GM23248 (cell line): ENCODE results near the gene MAPK8. TPM values are rescaled to one million over a fixed set of nuclear protein-coding genes. Genes with fewer than 3 reads are reported as not detected.

Experiments used
- DNase-seq: peaks from one replicate; pipeline ENCODE4 v3.0.0-alpha.2; 2015
- H2AFZ ChIP-seq: fragments of 200-600 bp; sonication (generic); 2 replicates; pipeline ENCODE4 v1.6.1; 2016; ENCODE audit warnings: antibody characterized with exemption
- H3F3A ChIP-seq: fragments of 200-600 bp; sonication (generic); 2 replicates; pipeline ENCODE4 v1.6.1; 2016; ENCODE audit warnings: mild to moderate bottlenecking, antibody characterized with exemption, mixed run types; ENCODE audit not compliant: insufficient read depth
- H3K27ac ChIP-seq: fragments of 200-600 bp; sonication (generic); 2 replicates; pipeline ENCODE4 v1.5.1; 2016; ENCODE audit warnings: mild to moderate bottlenecking
- H3K27me3 ChIP-seq: fragments of 200-600 bp; sonication (generic); replicated peaks from 2 replicates; pipeline ENCODE4 v1.6.1; 2016; ENCODE audit warnings: mild to moderate bottlenecking; ENCODE audit not compliant: insufficient read depth
- H3K36me3 ChIP-seq: fragments of 200-600 bp; sonication (generic); 2 replicates; pipeline ENCODE4 v1.6.1; 2016; ENCODE audit warnings: low read depth, mild to moderate bottlenecking
- H3K4me1 ChIP-seq: fragments of 200-600 bp; sonication (generic); 2 replicates; pipeline ENCODE4 v1.6.1; 2016; ENCODE audit warnings: mild to moderate bottlenecking; ENCODE audit not compliant: insufficient read depth
- H3K4me2 ChIP-seq: fragments of 200-600 bp; sonication (generic); one replicate; pipeline ENCODE4 v1.6.1; 2016; ENCODE audit warnings: mild to moderate bottlenecking; ENCODE audit not compliant: unreplicated experiment
- H3K4me3 ChIP-seq: fragments of 200-600 bp; sonication (generic); 2 replicates; pipeline ENCODE4 v1.5.1; 2016; ENCODE audit warnings: mild to moderate bottlenecking
- H3K79me2 ChIP-seq: fragments of 200-600 bp; sonication (generic); 2 replicates; pipeline ENCODE4 v1.6.1; 2016; ENCODE audit warnings: mild to moderate bottlenecking; ENCODE audit not compliant: insufficient read depth
- H3K9ac ChIP-seq: fragments of 200-600 bp; sonication (generic); 2 replicates; pipeline ENCODE4 v1.6.1; 2016; ENCODE audit warnings: mild to moderate bottlenecking
- H3K9me2 ChIP-seq: fragments of 200-600 bp; sonication (generic); 2 replicates; pipeline ENCODE4 v1.6.1; 2016; ENCODE audit warnings: mixed run types, mild to moderate bottlenecking, moderate library complexity; ENCODE audit not compliant: insufficient read depth
- H3K9me3 ChIP-seq: fragments of 200-600 bp; sonication (generic); one replicate; pipeline ENCODE4 v1.6.1; 2017; ENCODE audit warnings: low read depth
- H4K20me1 ChIP-seq: fragments of 200-600 bp; sonication (generic); 2 replicates; pipeline ENCODE4 v1.6.0; 2016; ENCODE audit not compliant: insufficient read depth
- EZH2 ChIP-seq: fragments of 200-600 bp; sonication (generic); IDR thresholded peaks from 2 replicates; pipeline ENCODE4 v1.6.1; 2018; ENCODE audit warnings: antibody characterized with exemption, mild to moderate bottlenecking; ENCODE audit not compliant: insufficient read depth, poor library complexity, severe bottlenecking
- EZH2phosphoT487 ChIP-seq: fragments of 200-600 bp; sonication (generic); IDR thresholded peaks from 2 replicates; pipeline ENCODE4 v1.6.1; 2018; ENCODE audit warnings: antibody characterized with exemption, moderate library complexity, mild to moderate bottlenecking, low read depth; ENCODE audit not compliant: insufficient read depth
- WGBS, 2 experiments: methylation state at CpG; one replicate each; pipeline ENCODE4 v1.1.6; 2015 to 2017; ENCODE audit warnings: low lambda C conversion rate in 2 of 2, low coverage in 1 of 2; ENCODE audit errors: missing lambda C conversion rate in 2 of 2; 5-methylcytosine and 5-hydroxymethylcytosine counted together
- in situ Hi-C: fragments of 300-500 bp; cut with MboI; formaldehyde crosslinking; loops from 2 replicates; pipeline ENCODE4 v1.15.0; 2020
- polyA plus RNA-seq: library from polyadenylated mRNA; unstranded; fragments of >200 nt; fragmentation: Nextera tagmentation; extraction: Ambion mirVana; gene quantifications from 2 replicates; pipeline ENCODE4 v1.2.1, GENCODE V29; 2016
- total RNA-seq: library from RNA; depleted of rRNA; stranded (reverse); fragments of >200 nt; shearing (Covaris generic); gene quantifications from 2 replicates; pipeline ENCODE4 v1.2.3, GENCODE V29; 2014

Gene MAPK8
- total and polyA plus RNA-seq, 2 experiments from 2014 or later: 44.4 to 78.7 TPM

DNA sequence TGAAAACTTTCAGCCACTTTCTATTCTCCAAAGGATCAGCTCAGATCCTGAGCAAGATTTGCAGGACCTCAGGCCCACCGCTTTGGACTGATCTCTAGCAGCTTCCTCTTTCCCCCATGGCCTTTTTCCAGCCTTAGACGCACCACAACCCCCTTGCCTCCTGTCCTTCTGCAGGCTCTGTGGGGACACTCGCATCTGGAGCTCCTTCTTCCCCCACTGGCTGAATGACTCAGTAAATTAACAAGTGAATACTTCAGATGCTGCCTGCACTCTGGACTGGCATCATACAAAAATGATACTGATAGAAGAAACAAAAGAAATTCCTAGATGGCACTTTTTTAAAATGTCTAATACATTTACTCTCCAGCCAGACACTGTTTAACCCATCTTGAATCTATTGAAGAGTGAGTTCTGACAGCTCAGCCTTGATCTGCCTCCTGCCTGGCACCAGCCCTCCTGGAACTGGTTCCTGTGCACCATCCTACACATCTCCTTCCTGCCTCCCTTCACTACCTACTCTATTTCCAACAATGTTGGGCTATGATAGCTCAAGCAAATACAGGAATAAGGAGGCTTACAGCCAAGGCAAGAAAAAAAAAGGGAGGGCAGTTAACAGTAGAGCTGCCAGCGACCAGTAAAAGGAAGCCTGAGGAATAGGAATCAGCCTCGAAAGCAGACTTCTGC lies 35.3 kb upstream of the MAPK8 start:
- H3K4me2 ChIP-seq: no peak overlapping the region
- 36 to 39% methylated on average over 5 of the region's 5 CpGs for WGBS, 2 experiments
- no peak overlapping the region for H3K27ac ChIP-seq
- in situ Hi-C loops: no loop called here
- H3K36me3 ChIP-seq: no peaks in the 10 kb centered on the region
- no peaks in the 10 kb centered on the region for H3K79me2 ChIP-seq
- TF ChIP-seq EZH2phosphoT487 (no peak), EZH2 (no peak)
- H2AFZ ChIP-seq: no peak overlapping the region
- H3K9me2 ChIP-seq: no peaks in the 10 kb centered on the region
- H3K9me3 ChIP-seq: no peaks in the 10 kb centered on the region
- no peaks in the 10 kb centered on the region for H4K20me1 ChIP-seq
- DNase-seq: no peak
- H3F3A ChIP-seq: no peaks in the 10 kb centered on the region
- H3K9ac ChIP-seq: no peak overlapping the region
- no peak overlapping the region for H3K4me3 ChIP-seq
- H3K27me3 ChIP-seq: peaks cover 44% of the 10 kb centered on the region
- no peaks in the 10 kb centered on the region for H3K4me1 ChIP-seq

DNA sequence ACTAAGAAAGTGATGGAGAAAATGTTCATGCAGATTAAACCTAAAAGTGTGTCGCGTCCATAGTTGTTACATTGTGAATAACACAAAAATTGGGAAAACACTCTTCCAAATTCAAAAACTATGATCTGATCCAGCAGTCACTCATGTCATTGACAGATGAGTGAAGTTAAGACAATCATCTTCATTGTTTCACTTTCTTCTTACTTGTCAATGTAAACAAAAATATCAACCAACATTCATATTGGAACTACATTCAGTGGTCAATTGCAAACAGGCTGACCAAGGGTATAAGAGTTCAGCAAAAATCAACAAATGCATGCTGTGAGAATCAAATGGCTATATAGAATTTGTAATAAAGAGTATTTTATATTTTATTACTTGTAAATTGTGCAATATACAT lies 33.8 kb upstream of the MAPK8 start:
- Histone ChIP-seq H3K9me2 (no peaks in the 10 kb centered on the region), H3K36me3 (no peaks in the 10 kb centered on the region), H4K20me1 (no peaks in the 10 kb centered on the region), H3F3A (no peaks in the 10 kb centered on the region), H3K27me3 (peaks cover 42% of the 10 kb centered on the region), H3K9me3 (no peaks in the 10 kb centered on the region), H2AFZ (no peak overlapping the region), H3K79me2 (no peaks in the 10 kb centered on the region), H3K9ac (no peak overlapping the region), H3K4me1 (no peaks in the 10 kb centered on the region), H3K4me3 (no peak overlapping the region), H3K4me2 (no peak overlapping the region), H3K27ac (no peak overlapping the region)
- 99 to 100% methylated on average over 2 of the region's 2 CpGs for WGBS, 2 experiments
- TF ChIP-seq EZH2phosphoT487 (no peak), EZH2 (no peak)
- in situ Hi-C loops: no loop called here
- no peak for DNase-seq

DNA sequence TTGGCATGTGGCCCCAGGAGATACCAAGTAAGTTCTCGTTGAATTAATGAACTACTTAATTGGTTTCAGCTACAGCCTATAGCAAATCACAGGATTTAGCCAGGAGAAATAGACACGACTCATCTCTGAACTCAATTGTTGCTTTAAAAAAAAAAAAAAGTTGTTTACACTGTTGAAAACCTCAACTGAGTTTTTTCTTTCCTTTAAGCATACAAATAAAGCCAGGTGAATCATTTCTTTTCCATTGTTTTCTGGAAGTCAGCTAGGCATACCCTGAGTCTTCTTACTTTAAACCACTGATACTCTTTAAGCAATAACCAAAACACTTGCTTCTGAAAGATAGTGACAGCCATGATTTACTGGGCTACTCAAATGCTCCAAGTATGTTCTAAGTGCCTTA lies 32.7 kb upstream of the MAPK8 start:
- no peak overlapping the region for H2AFZ ChIP-seq
- H3K4me3 ChIP-seq: no peak overlapping the region
- in situ Hi-C loops: no loop called here
- no peak overlapping the region for H3K4me2 ChIP-seq
- no peaks in the 10 kb centered on the region for H3K9me3 ChIP-seq
- no peak overlapping the region for H3K9ac ChIP-seq
- WGBS, 2 experiments: 22 to 30% methylated on average over 2 of the region's 2 CpGs
- no peaks in the 10 kb centered on the region for H3K4me1 ChIP-seq
- H3F3A ChIP-seq: no peaks in the 10 kb centered on the region
- H3K79me2 ChIP-seq: no peaks in the 10 kb centered on the region
- TF ChIP-seq EZH2phosphoT487: no peak
- TF ChIP-seq EZH2: no peak
- no peak for DNase-seq
- H4K20me1 ChIP-seq: no peaks in the 10 kb centered on the region
- peaks cover 31% of the 10 kb centered on the region for H3K27me3 ChIP-seq
- no peak overlapping the region for H3K27ac ChIP-seq
- no peaks in the 10 kb centered on the region for H3K36me3 ChIP-seq
- no peaks in the 10 kb centered on the region for H3K9me2 ChIP-seq

DNA sequence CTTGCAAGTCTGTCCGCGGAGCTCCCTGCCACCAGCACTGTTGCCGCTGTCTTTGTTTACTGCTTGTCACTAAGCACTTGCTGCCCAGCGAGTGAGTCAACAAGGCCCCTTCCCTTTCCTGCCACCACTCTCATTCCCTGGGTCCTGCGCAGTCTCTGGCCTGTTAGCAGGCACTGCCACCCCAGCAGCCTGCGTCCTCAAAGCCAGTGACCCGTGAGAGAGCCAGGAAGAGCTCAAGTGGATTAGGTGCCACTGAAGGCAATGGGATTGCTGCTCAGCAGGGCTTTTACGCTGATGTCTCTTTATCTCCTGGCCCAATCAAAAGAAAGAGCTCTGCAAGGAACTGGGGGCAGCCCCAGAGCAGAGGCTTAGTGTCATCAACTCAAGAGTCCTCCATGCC lies 31.8 kb upstream of the MAPK8 start, which contains the start of gene FRMPD2:
TSS of gene FRMPD2 (minus strand) at position 61 of the 400 bp plus-strand sequence. CDS start 129 bp downstream, outside the sequence.
- 62% methylated on average over 8 of the region's 8 CpGs for WGBS, 2 experiments
- TF ChIP-seq EZH2 (no peak), EZH2phosphoT487 (no peak)
- Histone ChIP-seq H3F3A (no peaks in the 10 kb centered on the region), H3K27me3 (peaks cover 25% of the 10 kb centered on the region), H3K9me3 (no peaks in the 10 kb centered on the region), H3K9ac (no peak within 1 kb of the TSS), H3K4me3 (no peak within 1 kb of the TSS), H3K4me1 (no peaks in the 10 kb centered on the region), H4K20me1 (no peaks in the 10 kb centered on the region), H3K27ac (no peak within 1 kb of the TSS), H3K79me2 (no peaks in the 10 kb centered on the region), H2AFZ (no peak within 1 kb of the TSS), H3K4me2 (no peak within 1 kb of the TSS), H3K36me3 (no peaks in the 10 kb centered on the region), H3K9me2 (no peaks in the 10 kb centered on the region)
- in situ Hi-C loops: no loop called here
- no peak for DNase-seq

DNA sequence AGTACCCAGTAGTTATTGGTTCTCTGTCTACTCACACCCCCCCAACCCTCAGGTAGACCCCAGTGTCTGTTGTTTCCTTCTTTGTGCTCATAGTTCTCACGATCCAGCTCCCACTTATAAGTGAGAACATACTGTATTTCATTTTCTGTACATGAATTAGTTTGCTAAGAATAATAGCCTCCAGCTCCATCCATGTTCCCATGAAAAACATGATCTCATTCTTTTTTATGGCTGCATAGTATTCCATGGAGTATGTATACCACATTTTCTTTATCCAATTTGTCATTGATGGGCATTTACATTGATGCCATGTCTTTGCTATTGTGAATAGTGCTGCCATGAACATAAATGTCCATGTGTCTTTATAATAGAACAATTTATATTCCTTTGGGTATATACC lies 29.4 kb upstream of the MAPK8 start:
- no peak overlapping the region for H3K4me2 ChIP-seq
- no peaks in the 10 kb centered on the region for H3F3A ChIP-seq
- no peaks in the 10 kb centered on the region for H3K4me1 ChIP-seq
- in situ Hi-C loops: no loop called here
- H3K36me3 ChIP-seq: no peaks in the 10 kb centered on the region
- TF ChIP-seq EZH2 (no peak), EZH2phosphoT487 (no peak)
- DNase-seq: no peak
- peaks cover 13% of the 10 kb centered on the region; the same call in 1 of the 2 replicates for H3K27me3 ChIP-seq
- no peak overlapping the region for H3K4me3 ChIP-seq
- H3K9me2 ChIP-seq: no peaks in the 10 kb centered on the region
- no peaks in the 10 kb centered on the region for H4K20me1 ChIP-seq
- no peaks in the 10 kb centered on the region for H3K9me3 ChIP-seq
- no peak overlapping the region for H3K27ac ChIP-seq
- no peak overlapping the region for H3K9ac ChIP-seq
- H3K79me2 ChIP-seq: no peaks in the 10 kb centered on the region
- no peak overlapping the region for H2AFZ ChIP-seq
- 78 to 82% methylated on average over 1 of the region's 1 CpG for WGBS, 2 experiments
